HEK293 (cell line): Measurements from ENCODE around the gene PDLIM5.
A peak's percentile ranks its signal among the peaks of the same experiment; 100 is the strongest.

Experiments
- GLIS1 ChIP-seq: fragments of 450-650 bp; formaldehyde crosslinking; IDR thresholded peaks from 2 replicates; pipeline ENCODE4 v1.5.1; 2016; ENCODE audit warnings: missing biosample characterization, missing genetic modification characterization
- KLF1 ChIP-seq: fragments of 450-650 bp; formaldehyde crosslinking; IDR thresholded peaks from 2 replicates; pipeline ENCODE4 v1.5.1; 2016; ENCODE audit warnings: missing biosample characterization, missing genetic modification characterization
- KLF9 ChIP-seq: fragments of 450-650 bp; formaldehyde crosslinking; IDR thresholded peaks from 2 replicates; pipeline ENCODE4 v1.5.1; 2016; ENCODE audit warnings: missing biosample characterization, missing genetic modification characterization, low read depth
- PRDM1 ChIP-seq: fragments of 450-650 bp; formaldehyde crosslinking; IDR thresholded peaks from 2 replicates; pipeline ENCODE4; 2016; ENCODE audit warnings: missing biosample characterization, missing genetic modification characterization
- WT1 ChIP-seq: fragments of 450-650 bp; formaldehyde crosslinking; IDR thresholded peaks from 2 replicates; pipeline ENCODE4 v1.5.1; 2016; ENCODE audit warnings: missing biosample characterization, missing genetic modification characterization
- ZFP69B ChIP-seq: fragments of 450-650 bp; formaldehyde crosslinking; IDR thresholded peaks from 2 replicates; pipeline ENCODE4 v1.5.1; 2016; ENCODE audit warnings: missing biosample characterization, missing genetic modification characterization
- ZNF132 ChIP-seq: fragments of 450-650 bp; formaldehyde crosslinking; IDR thresholded peaks from 2 replicates; pipeline ENCODE4 v1.5.1; 2017; ENCODE audit warnings: missing biosample characterization, missing genetic modification characterization, borderline replicate concordance
- ZNF354C ChIP-seq: fragments of 450-650 bp; formaldehyde crosslinking; IDR thresholded peaks from 2 replicates; pipeline ENCODE4 v1.5.1; 2016; ENCODE audit warnings: missing biosample characterization, missing genetic modification characterization, low read depth, borderline replicate concordance
- ZNF473 ChIP-seq: fragments of 450-650 bp; formaldehyde crosslinking; IDR thresholded peaks from 2 replicates; pipeline ENCODE4 v1.5.1; 2017; ENCODE audit warnings: missing biosample characterization, missing genetic modification characterization
- ZNF560 ChIP-seq: fragments of 450-650 bp; formaldehyde crosslinking; IDR thresholded peaks from 2 replicates; pipeline ENCODE4 v1.5.1; 2017; ENCODE audit warnings: missing biosample characterization, missing genetic modification characterization, borderline replicate concordance
- ZNF747 ChIP-seq: fragments of 450-650 bp; formaldehyde crosslinking; IDR thresholded peaks from 2 replicates; pipeline ENCODE4 v1.5.1; 2016; ENCODE audit warnings: missing biosample characterization, missing genetic modification characterization
- ZNF843 ChIP-seq: fragments of 450-650 bp; formaldehyde crosslinking; IDR thresholded peaks from 2 replicates; pipeline ENCODE4 v1.5.1; 2016; ENCODE audit warnings: missing biosample characterization, missing genetic modification characterization
- ZXDB ChIP-seq: fragments of 450-650 bp; formaldehyde crosslinking; IDR thresholded peaks from 2 replicates; pipeline ENCODE4 v1.5.1; 2016; ENCODE audit warnings: missing biosample characterization, missing genetic modification characterization
- TF ChIP-seq, protein P1 (sequence below): fragments of 450-650 bp; formaldehyde crosslinking; IDR thresholded peaks from 2 replicates; pipeline ENCODE4 v1.5.1; 2017; ENCODE audit warnings: missing biosample characterization, missing genetic modification characterization
- TF ChIP-seq, protein P2 (sequence below): fragments of 450-650 bp; formaldehyde crosslinking; IDR thresholded peaks from 2 replicates; pipeline ENCODE4 v1.5.1; 2016; ENCODE audit warnings: missing biosample characterization, missing genetic modification characterization
- TF ChIP-seq, protein P3 (sequence below): fragments of 450-650 bp; formaldehyde crosslinking; IDR thresholded peaks from 2 replicates; pipeline ENCODE4 v1.5.1; 2016; ENCODE audit warnings: missing biosample characterization, missing genetic modification characterization
- TF ChIP-seq, protein P4 (sequence below): fragments of 450-650 bp; formaldehyde crosslinking; IDR thresholded peaks from 2 replicates; pipeline ENCODE4 v1.5.1; 2016; ENCODE audit warnings: missing biosample characterization, missing genetic modification characterization
- TF ChIP-seq, protein P5 (sequence below): fragments of 450-650 bp; formaldehyde crosslinking; IDR thresholded peaks from 2 replicates; pipeline ENCODE4 v1.5.1; 2016; ENCODE audit warnings: missing biosample characterization, missing genetic modification characterization, borderline replicate concordance

The PDLIM5 gene

DNA sequence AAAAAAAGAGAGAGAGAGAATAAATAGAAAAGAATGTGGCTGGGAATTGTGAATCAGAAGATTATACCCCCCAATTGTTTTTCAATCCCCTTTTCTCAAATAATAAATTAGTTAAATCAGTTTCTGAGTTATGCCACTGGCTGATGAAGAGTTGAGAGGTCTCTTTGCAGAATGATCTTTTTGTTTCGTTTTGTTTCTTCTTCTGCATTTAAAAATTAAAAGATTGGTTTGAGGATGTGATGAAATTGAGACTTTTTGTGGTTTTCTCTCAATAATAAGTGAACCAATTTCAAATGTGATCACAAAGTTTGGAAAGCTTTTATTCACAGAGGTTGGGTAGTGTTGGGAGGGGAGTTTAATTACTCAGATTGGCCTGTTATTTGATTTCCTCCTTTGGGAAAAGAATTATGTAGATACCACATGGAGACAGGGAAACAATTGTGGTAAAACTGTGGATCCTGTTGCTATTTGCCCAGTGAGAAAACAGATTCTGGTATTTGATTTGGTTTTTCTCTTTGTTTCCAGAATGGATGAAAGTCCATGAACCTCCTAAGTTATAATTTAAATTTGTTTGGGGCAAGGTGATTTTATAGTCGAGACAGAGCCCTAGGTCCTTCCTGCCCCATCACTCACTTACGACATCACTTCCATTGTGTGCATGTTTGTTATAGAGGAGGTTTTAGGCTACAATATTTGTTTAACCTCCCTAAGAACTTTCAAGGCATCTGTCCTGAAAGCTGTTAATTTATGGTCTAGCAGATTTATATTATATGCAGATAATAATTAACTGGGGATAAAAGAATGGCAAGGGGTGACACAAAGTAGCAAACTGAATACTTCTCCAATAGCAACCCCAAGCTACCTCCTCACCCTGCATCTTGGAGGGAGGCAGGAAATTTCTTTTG, 214.0 kb downstream of the PDLIM5 start (continued):
- TF ChIP-seq, protein P1, sequence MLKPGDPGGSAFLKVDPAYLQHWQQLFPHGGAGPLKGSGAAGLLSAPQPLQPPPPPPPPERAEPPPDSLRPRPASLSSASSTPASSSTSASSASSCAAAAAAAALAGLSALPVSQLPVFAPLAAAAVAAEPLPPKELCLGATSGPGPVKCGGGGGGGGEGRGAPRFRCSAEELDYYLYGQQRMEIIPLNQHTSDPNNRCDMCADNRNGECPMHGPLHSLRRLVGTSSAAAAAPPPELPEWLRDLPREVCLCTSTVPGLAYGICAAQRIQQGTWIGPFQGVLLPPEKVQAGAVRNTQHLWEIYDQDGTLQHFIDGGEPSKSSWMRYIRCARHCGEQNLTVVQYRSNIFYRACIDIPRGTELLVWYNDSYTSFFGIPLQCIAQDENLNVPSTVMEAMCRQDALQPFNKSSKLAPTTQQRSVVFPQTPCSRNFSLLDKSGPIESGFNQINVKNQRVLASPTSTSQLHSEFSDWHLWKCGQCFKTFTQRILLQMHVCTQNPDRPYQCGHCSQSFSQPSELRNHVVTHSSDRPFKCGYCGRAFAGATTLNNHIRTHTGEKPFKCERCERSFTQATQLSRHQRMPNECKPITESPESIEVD = peak; percentile 38; the same call in 1 of the 2 replicates
- TF ChIP-seq ZNF354C (tag by site-specific recombination) = no peak
- TF ChIP-seq, protein P2, sequence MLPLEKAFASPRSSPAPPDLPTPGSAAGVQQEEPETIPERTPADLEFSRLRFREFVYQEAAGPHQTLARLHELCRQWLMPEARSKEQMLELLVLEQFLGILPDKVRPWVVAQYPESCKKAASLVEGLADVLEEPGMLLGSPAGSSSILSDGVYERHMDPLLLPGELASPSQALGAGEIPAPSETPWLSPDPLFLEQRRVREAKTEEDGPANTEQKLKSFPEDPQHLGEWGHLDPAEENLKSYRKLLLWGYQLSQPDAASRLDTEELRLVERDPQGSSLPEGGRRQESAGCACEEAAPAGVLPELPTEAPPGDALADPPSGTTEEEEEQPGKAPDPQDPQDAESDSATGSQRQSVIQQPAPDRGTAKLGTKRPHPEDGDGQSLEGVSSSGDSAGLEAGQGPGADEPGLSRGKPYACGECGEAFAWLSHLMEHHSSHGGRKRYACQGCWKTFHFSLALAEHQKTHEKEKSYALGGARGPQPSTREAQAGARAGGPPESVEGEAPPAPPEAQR (tag by site-specific recombination) = no peak
- no peak for TF ChIP-seq ZNF132 (tag by site-specific recombination)
- no peak for TF ChIP-seq KLF1 (tag by site-specific recombination)
- TF ChIP-seq, protein P3, sequence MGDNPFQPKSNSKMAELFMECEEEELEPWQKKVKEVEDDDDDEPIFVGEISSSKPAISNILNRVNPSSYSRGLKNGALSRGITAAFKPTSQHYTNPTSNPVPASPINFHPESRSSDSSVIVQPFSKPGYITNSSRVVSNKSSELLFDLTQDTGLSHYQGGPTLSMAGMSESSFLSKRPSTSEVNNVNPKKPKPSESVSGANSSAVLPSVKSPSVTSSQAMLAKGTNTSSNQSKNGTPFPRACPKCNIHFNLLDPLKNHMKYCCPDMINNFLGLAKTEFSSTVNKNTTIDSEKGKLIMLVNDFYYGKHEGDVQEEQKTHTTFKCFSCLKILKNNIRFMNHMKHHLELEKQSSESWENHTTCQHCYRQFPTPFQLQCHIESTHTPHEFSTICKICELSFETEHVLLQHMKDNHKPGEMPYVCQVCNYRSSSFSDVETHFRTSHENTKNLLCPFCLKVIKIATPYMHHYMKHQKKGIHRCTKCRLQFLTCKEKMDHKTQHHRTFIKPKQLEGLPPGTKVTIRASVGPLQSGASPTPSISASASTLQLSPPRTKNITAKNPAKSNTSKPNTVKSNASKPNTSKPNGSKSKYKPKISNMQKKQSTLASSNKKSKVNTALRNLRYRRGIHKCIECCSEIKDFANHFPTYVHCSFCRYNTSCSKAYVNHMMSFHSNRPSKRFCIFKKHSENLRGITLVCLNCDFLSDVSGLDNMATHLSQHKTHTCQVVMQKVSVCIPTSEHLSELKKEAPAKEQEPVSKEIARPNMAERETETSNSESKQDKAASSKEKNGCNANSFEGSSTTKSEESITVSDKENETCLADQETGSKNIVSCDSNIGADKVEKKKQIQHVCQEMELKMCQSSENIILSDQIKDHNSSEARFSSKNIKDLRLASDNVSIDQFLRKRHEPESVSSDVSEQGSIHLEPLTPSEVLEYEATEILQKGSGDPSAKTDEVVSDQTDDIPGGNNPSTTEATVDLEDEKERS = no peak
- TF ChIP-seq WT1 = peak; percentile 61; the same call in 1 of the 2 replicates
- no peak for TF ChIP-seq ZNF473 (tag by site-specific recombination)
- TF ChIP-seq ZNF747 (tag by site-specific recombination) = no peak
- TF ChIP-seq PRDM1 (tag by site-specific recombination) = no peak
- no peak for TF ChIP-seq ZXDB
- TF ChIP-seq, protein P4, sequence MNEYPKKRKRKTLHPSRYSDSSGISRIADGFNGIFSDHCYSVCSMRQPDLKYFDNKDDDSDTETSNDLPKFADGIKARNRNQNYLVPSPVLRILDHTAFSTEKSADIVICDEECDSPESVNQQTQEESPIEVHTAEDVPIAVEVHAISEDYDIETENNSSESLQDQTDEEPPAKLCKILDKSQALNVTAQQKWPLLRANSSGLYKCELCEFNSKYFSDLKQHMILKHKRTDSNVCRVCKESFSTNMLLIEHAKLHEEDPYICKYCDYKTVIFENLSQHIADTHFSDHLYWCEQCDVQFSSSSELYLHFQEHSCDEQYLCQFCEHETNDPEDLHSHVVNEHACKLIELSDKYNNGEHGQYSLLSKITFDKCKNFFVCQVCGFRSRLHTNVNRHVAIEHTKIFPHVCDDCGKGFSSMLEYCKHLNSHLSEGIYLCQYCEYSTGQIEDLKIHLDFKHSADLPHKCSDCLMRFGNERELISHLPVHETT (tag by site-specific recombination) = no peak
- TF ChIP-seq GLIS1 (tag by site-specific recombination) = peak; percentile 64
- TF ChIP-seq, protein P5, sequence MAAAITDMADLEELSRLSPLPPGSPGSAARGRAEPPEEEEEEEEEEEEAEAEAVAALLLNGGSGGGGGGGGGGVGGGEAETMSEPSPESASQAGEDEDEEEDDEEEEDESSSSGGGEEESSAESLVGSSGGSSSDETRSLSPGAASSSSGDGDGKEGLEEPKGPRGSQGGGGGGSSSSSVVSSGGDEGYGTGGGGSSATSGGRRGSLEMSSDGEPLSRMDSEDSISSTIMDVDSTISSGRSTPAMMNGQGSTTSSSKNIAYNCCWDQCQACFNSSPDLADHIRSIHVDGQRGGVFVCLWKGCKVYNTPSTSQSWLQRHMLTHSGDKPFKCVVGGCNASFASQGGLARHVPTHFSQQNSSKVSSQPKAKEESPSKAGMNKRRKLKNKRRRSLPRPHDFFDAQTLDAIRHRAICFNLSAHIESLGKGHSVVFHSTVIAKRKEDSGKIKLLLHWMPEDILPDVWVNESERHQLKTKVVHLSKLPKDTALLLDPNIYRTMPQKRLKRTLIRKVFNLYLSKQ (tag by site-specific recombination) = no peak
- no peak for TF ChIP-seq ZFP69B (tag by site-specific recombination)
- TF ChIP-seq ZNF843 (tag by site-specific recombination) = peak; percentile 40; the same call in 1 of the 2 replicates
- TF ChIP-seq KLF9 (tag by site-specific recombination) = no peak
- TF ChIP-seq ZNF560 (tag by site-specific recombination) = no peak
